Cardiac muscle cell (in vitro differentiated cells and primary cell): ENCODE data around the gene PLEK. TPM values are rescaled to one million over a fixed set of nuclear protein-coding genes. Genes with fewer than 3 reads are reported as not detected.

Experiments used
- DNase-seq, 2 donors: peaks; one replicate each; pipeline versions ENCODE4 v3.0.0 to v3.0.0-alpha.2; 2010 to 2017; ENCODE audit warnings: low read depth in 1 of 2, low spot score in 1 of 2
- H3K27ac ChIP-seq: fragments of 200-600 bp; sonication (generic); 2 replicates; pipeline ENCODE4 v1.5.1; 2016
- H3K27me3 ChIP-seq: fragments of 200-600 bp; sonication (generic); 2 replicates; pipeline ENCODE4 v1.6.0; 2016; ENCODE audit warnings: control low read depth
- H3K36me3 ChIP-seq: fragments of 200-600 bp; sonication (generic); 2 replicates; pipeline ENCODE4 v1.5.1; 2016; ENCODE audit warnings: control low read depth
- H3K4me1 ChIP-seq: fragments of 200-600 bp; sonication (generic); 2 replicates; pipeline ENCODE4 v1.8.1; 2017; ENCODE audit warnings: low read depth, mild to moderate bottlenecking, mixed run types
- H3K4me3 ChIP-seq: fragments of 200-600 bp; sonication (generic); 2 replicates; pipeline ENCODE4 v1.5.1; 2016; ENCODE audit warnings: mild to moderate bottlenecking
- H3K9me3 ChIP-seq: fragments of 200-600 bp; sonication (generic); 2 replicates; pipeline ENCODE4 v1.5.1; 2017; ENCODE audit warnings: low read depth, mild to moderate bottlenecking, control low read depth
- polyA plus RNA-seq: library from polyadenylated mRNA; unstranded; fragments of >200 nt; fragmentation: Nextera tagmentation; extraction: Ambion mirVana; gene quantifications from 2 replicates; pipeline ENCODE4 v1.2.1, GENCODE V29; 2016
- total RNA-seq: library from RNA; depleted of rRNA; stranded (reverse); fragments of >200 nt; gene quantifications from 2 replicates; pipeline ENCODE4 v1.2.3, GENCODE V29; 2016
- TF ChIP-seq, protein P1 (sequence below): IDR thresholded peaks from 2 replicates; pipeline ENCODE4 v1.5.1; 2012; ENCODE audit warnings: low read depth, mild to moderate bottlenecking, low read length

PLEK gene
- total and polyA plus RNA-seq, 2 experiments from 2014 or later, result not detected

DNA sequence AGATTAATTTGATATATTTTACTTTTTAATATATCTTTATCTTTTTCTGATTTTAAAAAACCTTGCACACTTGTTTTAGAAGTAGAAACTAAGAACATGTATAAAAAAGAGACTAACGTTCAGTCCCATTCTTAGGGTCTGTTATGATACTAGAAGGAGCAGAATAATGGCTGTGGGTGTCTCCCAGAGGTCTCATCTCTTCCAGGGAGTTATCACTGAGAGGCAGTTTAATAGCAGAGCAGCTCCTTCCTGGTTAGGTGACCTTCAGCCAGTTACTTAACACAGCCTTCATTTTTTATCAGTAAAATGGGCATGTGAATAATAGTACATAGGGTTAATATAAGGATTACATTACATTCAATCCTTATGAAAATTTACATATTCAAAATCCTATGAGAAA is 61.4 kb downstream of the PLEK start:
- no peak overlapping the region for H3K27ac ChIP-seq
- no peaks in the 10 kb centered on the region for H3K36me3 ChIP-seq
- no peak overlapping the region for H3K4me3 ChIP-seq
- DNase-seq, result no peak
- H3K9me3 ChIP-seq, result no peaks in the 10 kb centered on the region
- TF ChIP-seq, protein P1, sequence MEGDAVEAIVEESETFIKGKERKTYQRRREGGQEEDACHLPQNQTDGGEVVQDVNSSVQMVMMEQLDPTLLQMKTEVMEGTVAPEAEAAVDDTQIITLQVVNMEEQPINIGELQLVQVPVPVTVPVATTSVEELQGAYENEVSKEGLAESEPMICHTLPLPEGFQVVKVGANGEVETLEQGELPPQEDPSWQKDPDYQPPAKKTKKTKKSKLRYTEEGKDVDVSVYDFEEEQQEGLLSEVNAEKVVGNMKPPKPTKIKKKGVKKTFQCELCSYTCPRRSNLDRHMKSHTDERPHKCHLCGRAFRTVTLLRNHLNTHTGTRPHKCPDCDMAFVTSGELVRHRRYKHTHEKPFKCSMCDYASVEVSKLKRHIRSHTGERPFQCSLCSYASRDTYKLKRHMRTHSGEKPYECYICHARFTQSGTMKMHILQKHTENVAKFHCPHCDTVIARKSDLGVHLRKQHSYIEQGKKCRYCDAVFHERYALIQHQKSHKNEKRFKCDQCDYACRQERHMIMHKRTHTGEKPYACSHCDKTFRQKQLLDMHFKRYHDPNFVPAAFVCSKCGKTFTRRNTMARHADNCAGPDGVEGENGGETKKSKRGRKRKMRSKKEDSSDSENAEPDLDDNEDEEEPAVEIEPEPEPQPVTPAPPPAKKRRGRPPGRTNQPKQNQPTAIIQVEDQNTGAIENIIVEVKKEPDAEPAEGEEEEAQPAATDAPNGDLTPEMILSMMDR, result no peak
- H3K4me1 ChIP-seq, result peaks cover 15% of the 10 kb centered on the region
- H3K27me3 ChIP-seq, result no peaks in the 10 kb centered on the region

DNA sequence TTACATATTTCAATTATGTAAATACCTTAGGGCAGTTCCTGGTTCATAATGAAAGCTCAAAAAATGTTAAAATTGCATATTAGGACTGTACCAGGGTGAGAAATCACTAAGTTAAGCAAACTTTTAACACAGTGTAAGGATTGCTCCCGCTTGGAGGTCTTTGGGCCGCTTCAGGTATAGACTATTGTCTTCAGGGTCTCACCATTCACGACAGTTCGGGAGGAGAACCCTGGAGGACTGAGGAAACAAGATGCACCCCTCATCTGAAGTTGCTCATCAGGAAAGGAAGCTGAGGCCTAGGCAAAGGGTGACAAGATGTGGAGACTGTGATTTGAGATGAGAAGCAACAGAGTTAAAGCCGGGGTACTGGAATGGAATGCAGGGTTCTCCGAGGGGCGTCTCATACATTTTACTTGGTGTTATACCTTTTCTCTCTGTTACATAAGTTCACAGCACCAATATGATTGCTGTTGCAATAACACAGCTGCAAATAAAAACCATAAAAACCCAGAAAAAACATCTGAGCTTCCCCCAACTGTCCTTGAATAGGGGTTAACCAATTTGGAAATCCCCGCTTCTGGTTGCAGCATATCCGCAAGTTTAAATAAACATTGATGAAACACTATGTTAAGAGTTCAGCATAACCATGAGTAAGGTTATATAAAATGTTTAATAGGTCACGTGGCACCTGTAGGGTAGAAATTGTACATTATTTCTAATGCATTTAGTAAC is 61.9 kb downstream of the PLEK start:
- no peak overlapping the region for H3K27ac ChIP-seq
- no peak for DNase-seq
- H3K4me3 ChIP-seq, result no peak overlapping the region
- TF ChIP-seq, protein P1, result no peak
- no peaks in the 10 kb centered on the region for H3K9me3 ChIP-seq
- H3K4me1 ChIP-seq, result peaks cover 15% of the 10 kb centered on the region
- no peaks in the 10 kb centered on the region for H3K36me3 ChIP-seq
- H3K27me3 ChIP-seq, result no peaks in the 10 kb centered on the region

DNA sequence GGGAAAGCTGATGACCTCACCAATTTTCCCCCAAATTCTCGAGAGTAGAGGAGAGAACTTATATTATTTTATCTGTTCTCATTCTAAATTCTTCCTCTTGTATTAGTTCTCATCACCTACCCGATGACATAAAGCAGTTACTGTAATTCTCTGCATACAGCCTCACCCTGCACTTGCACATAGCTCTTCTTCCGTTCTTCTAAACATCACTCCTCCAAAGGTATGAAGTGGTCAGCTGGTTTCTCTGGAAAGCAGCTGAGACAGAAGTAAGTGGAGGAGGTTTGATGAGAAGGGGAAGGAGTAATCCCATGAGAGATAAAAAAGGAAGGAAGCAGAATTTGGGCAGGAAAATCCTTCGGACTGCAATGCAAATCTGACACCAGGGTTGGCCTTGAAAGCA is 63.0 kb downstream of the PLEK start:
- no peak for DNase-seq
- peak overlapping the region; percentile 7 for H3K27ac ChIP-seq
- no peaks in the 10 kb centered on the region for H3K27me3 ChIP-seq
- no peaks in the 10 kb centered on the region for H3K36me3 ChIP-seq
- TF ChIP-seq, protein P1, result no peak
- H3K9me3 ChIP-seq, result no peaks in the 10 kb centered on the region
- no peak overlapping the region for H3K4me3 ChIP-seq
- H3K4me1 ChIP-seq, result peaks cover 15% of the 10 kb centered on the region

DNA sequence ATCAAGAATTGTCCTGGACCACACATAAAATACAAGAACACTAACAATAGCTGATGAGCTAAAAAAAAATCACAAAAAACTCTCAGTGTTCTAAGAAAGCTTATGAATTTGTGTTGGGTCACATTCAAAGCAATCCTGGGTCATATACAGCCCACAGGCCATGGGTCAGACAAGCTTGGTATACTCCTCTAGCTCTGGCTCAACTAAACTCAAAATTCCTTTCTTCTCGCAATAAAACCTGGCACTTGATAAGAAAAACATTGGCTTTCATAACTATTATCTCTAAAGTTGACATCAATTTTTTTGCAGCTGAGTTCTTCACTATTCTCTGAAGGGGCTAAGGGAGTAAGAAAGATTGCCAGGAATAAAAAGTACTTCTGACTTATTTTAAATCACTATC is 63.7 kb downstream of the PLEK start:
- TF ChIP-seq, protein P1, result no peak
- H3K36me3 ChIP-seq, result no peaks in the 10 kb centered on the region
- DNase-seq, result no peak
- no peaks in the 10 kb centered on the region for H3K27me3 ChIP-seq
- H3K4me1 ChIP-seq, result peaks cover 15% of the 10 kb centered on the region
- H3K4me3 ChIP-seq, result no peak overlapping the region
- peak overlapping the region; percentile 7 for H3K27ac ChIP-seq
- no peaks in the 10 kb centered on the region for H3K9me3 ChIP-seq

DNA sequence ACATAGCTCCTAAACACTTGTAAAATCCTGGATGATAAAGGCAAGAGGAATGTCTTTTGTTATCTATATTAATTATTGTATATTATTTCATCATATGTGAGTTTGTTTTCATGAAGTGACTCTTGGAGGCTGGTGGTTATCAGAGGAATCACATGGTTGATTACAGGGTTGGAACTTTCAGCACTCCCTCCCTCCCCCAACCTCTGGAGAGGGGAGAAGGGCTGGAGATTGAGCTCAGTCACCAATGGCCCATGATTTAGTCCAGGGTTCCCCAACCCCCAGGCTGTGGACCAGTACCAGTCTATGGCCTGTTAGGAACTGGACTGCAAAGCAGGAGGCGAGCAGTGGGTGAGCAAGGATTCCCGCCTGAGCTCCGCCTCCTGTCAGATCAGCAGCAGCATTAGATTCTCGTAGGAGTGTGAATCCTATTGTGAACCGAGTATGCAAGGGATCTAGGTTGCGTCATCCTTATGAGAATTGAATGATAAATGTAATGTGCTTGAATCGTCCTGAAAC is 64.3 kb downstream of the PLEK start:
- Histone ChIP-seq H3K9me3 (no peaks in the 10 kb centered on the region), H3K36me3 (no peaks in the 10 kb centered on the region), H3K4me1 (peaks cover 15% of the 10 kb centered on the region), H3K27me3 (no peaks in the 10 kb centered on the region), H3K4me3 (no peak overlapping the region), H3K27ac (no peak overlapping the region)
- DNase-seq, result peak in 1 of 2 donors; percentile 62
- TF ChIP-seq, protein P1, result no peak
